NCI-H1105 (cell line): ENCODE data around the gene ALG14.
"Not testable (repeated sequence)": the region's sequence is repeated elsewhere in the genome, so short reads cannot be mapped to it uniquely, and the experiment has no call there.

Experiments used
- DNase-seq: peaks from one replicate; lab custom pipeline; 2025; lab: John Stamatoyannopoulos, UW

Gene ALG14

DNA sequence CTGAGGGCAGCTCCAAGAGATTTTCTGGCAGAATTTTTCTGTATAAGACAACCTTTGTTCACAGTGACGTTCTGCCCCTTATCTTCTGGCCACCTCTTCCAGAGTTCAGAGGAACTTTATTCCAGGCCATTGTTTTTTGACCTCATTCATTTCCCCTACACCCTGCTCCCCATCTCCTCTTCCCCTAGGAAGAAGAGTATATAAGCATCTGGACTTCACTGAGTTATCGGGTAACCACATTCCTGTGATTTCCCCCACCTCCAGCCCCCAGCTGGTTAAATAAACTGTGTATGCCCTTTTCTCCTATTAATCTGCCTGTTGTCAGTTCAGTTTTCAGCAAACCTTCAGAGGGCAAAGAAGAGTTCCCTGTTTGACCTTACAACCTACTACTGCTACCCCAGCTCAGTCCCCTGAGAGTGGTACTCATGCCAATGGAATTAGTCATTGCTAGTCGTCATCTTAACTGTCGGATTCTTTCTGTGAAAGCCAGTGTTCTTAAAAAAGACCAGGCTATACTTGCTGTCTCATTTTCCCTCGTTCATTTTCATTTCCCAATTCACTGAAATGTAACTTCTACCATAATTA is 14.3 kb upstream of the ALG14 start:
- DNase-seq, result no peak

DNA sequence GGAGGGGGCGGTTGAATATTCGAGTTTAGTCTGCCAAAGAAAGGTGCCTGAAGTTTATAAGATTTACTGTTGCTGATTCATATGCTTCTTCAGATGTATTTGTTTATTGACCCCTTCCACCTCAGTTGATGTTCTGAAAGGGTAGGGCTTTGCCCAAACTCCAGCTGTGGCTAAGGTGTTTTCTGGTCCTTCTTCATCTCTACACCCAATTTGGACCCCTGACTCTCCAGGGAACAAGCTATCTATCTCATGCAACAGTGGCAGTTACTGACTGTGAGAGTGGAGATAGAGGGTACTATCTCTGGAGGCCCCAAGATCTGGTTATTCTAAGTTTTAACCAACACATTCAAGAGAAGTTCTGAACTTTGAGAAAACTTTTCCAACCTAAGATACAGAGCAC is 12.6 kb upstream of the ALG14 start:
- no peak for DNase-seq

- peak; percentile 23 for DNase-seq
Measured at GRCh38 chr1:95084317-95085176, 11.8 kb upstream of the ALG14 start.

DNA sequence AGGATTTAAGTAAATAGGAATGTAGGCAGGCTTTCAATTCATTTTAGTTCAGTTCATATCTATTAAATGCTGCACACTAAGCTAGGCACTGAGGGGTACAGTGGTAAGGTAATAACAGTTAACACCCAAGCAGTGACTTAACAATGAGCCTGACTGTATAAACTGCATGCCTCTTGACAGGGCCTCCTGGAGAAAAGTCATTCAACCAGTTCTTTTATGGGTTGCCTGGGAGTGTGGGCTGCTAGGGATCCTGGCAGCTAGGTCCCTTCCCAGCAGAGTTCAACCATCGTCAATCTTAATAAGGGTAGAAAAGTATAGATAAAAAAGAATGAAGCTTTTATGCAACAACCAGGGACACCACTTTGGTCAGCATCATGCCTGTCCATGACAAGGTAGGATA is 8.1 kb upstream of the ALG14 start:
- no peak for DNase-seq

DNA sequence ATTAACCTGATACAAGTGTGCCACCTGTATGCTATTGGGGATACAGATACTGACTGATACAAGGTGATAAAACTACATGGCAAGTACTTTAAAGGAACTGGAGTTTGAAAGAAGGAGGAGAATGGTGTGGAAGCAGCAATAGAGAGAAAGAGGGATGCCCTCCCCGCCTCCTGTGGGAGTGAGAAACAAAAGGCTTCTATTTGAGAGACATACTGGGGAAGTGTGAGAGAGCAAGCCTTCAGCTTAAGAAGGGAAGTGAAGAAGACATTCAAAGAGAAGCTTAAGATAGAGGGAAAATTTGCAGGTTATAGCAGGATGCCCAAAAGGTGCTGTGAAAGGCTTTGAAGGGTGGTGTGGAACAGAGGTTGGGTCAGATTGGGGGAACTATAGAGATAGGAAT is 7.7 kb upstream of the ALG14 start:
- DNase-seq, result no peak

DNA sequence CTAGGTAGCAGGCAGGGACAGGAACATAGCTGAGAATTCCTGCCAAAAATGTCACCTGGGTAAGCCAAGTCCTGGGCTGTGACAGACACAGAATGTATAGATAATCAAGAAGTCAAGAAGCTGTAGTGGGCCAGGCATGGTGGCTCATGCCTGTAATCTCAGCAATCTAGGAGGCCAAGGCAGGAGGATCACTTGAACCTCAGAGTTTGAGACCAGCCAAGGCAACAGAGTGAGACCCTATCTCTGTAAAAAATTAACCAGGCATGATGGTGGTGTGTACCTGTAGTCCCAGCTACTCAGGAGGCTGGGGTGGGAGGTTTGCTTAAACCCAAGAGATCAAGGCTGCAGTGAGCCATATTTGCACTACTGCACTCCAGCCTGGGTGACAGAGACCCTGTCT is 3.3 kb upstream of the ALG14 start:
- DNase-seq, result no peak

DNA sequence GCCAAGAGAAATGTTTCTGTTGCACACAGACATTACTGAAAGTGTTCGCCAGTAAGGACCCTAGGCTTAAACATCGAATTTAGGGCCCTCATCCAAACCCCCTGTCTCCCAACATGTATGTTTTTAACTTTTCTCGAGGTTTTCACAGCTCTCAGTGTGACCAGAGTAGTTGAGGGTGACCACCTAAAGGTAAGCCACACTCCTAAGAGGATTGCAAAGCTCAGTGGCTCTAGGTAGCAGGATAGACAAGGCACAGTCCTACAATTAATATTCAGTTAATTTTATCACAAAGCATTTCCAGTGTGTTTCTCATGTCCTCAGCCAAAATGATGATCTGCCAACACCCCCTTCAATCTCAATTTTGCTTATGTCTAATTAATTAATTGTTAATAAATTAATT is 695 bp upstream of the ALG14 start:
- DNase-seq, result no peak

DNA sequence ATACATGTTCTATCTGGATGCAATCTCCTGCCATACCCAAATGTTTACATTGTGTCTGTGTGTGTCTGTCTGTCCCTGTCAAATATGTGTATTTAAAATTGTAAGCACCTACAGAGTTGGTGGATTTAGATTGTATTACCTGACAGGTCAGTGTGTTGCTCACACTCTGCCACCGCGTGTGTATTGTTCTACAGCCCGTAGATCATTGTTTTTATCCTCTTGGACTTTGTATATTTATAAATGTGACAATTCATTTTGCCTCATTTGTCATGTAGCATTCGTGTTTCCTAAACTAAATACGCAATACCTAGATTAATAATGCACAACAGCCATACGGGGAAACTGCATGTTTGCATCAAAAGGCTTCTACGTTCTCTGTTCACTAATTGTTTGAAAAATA is 634 bp downstream of the ALG14 start:
- no peak for DNase-seq

DNA sequence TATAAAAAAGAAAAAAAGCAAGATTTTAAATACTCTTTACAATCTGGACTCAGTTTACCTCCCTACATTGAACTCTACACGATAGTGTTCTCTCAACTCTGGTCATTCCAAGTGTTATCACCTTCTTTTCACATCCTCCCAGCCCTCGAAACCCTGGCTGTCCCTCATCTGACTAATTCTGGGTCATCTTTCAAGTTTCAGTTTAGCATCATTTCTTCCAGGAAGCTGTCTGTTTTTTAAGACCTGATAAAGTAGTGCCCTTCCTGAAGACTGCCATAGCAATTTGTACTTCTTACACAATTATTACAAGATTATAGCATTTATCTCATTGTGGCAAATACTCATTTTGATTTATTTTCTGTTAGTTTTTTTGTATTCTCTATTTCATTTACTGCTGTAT is 1.2 kb downstream of the ALG14 start:
- no peak for DNase-seq

DNA sequence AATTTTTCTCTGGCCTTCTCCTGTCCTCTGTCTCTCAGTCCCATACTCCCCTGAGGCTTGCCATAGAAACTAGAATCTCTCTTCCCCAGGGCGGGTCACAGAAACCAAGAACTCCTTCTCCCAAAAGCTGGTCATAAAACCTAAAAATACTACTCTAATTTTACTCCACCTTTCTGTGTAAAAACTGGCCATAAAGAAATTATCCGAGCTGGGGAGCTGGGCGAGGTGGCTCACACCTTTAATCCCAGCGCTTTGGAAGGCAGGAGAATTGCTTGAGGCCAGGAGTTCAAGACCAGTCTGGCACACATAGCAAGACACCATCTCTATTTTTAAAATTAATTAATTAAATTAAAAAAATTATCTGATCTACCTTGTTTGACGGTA is 3.0 kb downstream of the ALG14 start:
- DNase-seq, result no peak

DNA sequence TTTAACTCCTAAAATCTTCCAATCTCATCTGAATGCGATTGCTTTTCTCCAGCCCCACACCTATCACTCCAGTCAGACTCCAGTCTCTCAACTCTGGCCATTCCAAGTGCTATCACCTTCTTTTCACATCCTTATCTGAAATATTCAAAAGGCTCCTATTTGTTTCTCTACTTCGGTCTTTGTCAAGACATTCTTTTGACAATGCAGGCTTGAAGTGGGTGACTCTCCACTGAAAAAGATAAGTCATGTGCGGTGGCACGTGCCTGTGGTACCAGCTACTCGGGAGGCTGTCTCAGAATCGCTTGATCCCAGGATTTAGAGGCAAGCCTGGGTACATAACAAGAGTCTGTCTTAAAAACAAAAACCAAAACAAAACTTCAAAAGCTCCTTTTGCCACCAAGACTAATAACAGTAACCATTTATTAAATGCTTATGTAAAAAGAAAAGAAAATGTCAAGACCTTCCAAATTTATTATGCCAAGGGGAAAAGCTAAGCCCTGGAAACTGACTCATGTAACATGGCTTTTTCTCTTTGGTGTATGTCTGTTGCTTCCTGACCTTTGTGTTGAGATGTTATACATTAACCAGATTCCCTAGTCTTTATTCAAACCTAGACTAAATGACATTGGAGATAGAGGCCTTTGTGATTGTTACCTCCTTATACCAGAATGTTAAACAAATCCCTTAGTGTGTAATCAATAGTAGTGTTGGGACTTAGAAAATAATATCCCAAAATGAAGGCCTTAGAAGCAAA is 3.6 kb downstream of the ALG14 start:
- no peak for DNase-seq

DNA sequence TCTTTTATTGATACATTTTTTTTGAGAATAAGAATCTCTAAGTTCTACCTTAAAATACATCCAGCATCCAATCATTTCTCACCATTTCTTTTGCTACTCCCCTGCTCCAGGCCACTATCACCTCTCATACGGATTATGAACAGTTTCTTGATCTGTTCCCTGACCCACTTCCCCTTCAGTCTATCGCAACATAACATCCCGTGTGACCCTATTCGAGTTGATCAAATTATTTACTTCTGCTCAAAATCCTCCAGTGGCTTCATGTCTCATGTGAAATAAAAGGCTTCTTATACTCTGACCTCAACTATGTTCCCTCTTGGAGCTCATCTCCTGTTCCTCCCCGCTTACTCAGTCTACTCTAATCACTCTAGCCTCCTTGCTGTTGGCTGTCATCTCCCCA is 5.2 kb downstream of the ALG14 start:
- DNase-seq, result no peak

GRCh38 chr1:95067062-95067461 is 5.7 kb downstream of the ALG14 start:
- DNase-seq, result peak; percentile 29

DNA sequence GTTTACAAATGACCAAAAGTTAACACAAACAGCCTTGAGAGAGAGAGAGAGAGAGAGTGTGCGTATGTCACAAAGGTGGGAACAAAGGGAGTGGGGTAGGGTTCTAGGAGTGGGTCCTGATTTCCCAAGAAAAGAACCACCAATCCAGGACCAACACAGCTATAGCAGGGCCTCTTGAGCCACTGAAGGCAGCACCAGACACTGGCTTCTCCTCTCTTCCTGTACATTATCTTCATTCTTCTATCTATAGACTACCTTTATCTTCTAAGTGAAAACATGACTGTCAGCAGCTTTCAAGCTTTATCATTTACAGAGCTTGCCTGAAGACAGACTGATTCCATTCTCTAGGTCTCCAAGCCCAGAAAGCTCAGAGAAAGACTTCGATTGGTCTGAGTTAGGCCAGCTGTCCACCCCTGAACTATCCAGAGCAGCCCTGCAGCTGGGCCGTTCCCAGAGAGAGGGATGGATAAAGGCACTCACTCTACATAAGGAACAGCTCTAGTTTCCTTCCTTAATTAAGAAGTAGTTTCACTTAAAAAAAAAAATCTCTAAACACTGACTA is 11.2 kb downstream of the ALG14 start:
- DNase-seq, result no peak

DNA sequence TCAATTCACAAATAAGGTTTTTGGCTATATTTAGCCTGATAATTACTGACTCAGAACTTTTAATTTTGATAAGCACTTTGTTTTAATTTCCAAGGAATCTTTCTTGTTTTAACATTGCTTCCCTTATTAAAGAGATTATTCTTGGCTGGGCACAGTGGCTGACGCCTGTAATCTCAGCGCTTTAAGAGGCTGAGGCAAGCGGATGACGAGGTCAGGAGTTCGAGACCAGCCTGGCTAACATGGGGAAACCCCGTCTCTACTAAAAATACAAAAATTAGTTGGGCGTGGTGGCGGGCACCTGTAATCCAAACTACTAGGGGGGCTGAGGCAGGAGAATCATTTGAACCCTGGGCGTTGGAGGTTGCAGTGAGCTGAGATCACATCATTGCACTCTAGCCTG is 13.8 kb downstream of the ALG14 start:
- no peak for DNase-seq

DNA sequence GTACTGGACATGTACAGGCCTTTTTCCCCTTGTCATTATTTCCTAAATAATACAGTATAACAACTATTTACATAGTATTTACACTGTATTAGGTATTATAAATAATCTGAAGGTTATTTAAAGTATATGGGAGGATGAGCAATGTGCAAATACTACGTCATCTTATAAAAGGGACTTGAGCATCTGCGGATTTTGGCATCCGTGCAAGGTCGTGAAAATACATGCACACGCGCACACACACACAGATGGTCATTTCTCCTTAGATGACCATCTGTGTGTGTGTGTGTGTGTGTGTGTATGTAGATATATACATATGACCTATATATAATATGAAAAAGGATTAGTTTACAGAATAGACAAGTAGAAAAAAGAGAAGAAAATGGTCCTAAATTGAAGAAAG is 15.4 kb downstream of the ALG14 start:
- DNase-seq, result no peak

DNA sequence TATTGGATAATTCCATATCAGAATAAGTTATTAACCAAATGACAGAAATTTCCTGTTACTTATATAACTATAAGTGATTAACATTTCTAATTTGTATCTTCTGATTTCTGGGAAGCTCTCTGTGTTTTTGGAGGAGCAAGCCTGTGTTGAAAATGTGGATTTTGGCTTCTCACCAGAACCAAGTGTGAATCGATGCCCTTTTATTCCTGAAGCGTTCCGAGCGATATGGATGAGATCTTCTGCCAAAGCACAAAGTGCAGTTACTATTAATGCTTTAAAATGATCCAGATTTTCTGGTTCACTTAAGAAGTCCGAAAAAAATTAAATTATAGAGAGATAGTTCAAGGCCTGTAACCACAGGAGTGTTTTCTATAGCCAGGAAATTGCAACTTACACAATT is 22.8 kb downstream of the ALG14 start:
- DNase-seq, result no peak

GRCh38 chr1:95048317-95048716 is 24.4 kb downstream of the ALG14 start:
- DNase-seq, result no peak

DNA sequence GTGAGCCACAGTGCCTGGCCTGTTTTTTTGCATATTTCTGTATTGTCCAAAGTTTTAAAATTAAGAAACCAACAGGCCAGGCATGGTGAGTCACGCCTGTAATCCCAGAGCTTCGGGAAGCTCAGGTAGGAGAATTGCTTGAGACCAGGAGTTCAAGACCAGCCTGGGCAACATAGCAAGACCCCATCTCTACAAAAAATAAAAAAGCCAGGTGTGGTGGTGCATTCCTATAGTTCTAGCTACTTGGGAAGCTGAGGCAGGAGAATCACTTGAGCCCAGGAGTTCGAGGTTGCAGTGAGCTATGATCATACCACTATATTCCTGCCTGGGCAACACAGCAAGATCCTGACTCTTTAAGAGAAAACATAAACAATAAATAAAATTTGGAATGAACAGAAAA is 25.1 kb downstream of the ALG14 start:
- DNase-seq, result not testable (repeated sequence)

GRCh38 chr1:95046359-95046758 is 26.4 kb downstream of the ALG14 start:
- DNase-seq, result no peak

GRCh38 chr1:95043141-95043980 is 29.4 kb downstream of the ALG14 start:
- DNase-seq, result peak; percentile 66

- no peak for DNase-seq
Measured at GRCh38 chr1:95042286-95042685, 30.5 kb downstream of the ALG14 start.
